Stimulated activated CD4-positive, alpha-beta T cell treated with anti-CD3 and anti-CD28 coated beads, Interleukin-1b, Interleukin-23, amount 100 ng/mL, for 4 hours (primary cell): ENCODE measurements around the gene ZNF497.
"Not testable (repeated sequence)": the region's sequence is repeated elsewhere in the genome, so short reads cannot be mapped to it uniquely, and the experiment has no call there.

Experiments
- DNase-seq, 2 donors: peaks; one replicate each; pipeline ENCODE4 v3.0.0-alpha.2; 2020; ENCODE audit warnings: low read depth in 2 of 2

Gene ZNF497

GRCh38 chr19:58348080-58348479, 14.5 kb downstream of the ZNF497 start:
- DNase-seq: not testable (repeated sequence)

- DNase-seq: peak; percentile 57 to 62
Observed at GRCh38 chr19:58346961-58347929, 15.3 kb downstream of the ZNF497 start.

GRCh38 chr19:58345558-58345957, 17.0 kb downstream of the ZNF497 start:
- no peak for DNase-seq

- DNase-seq: no peak
Observed at GRCh38 chr19:58338825-58339558, 23.6 kb downstream of the ZNF497 start.

GRCh38 chr19:58338336-58338735, 24.2 kb downstream of the ZNF497 start:
- DNase-seq: no peak

- DNase-seq: no peak
Observed at GRCh38 chr19:58336820-58337219, 25.7 kb downstream of the ZNF497 start.

- DNase-seq: no peak
Observed at GRCh38 chr19:58336216-58336615, 26.3 kb downstream of the ZNF497 start.

- no peak for DNase-seq
Observed at GRCh38 chr19:58335630-58336029, 26.9 kb downstream of the ZNF497 start.

- no peak for DNase-seq
Observed at GRCh38 chr19:58334691-58335249, 27.8 kb downstream of the ZNF497 start.

GRCh38 chr19:58332697-58333096, 29.9 kb downstream of the ZNF497 start:
- DNase-seq: no peak

GRCh38 chr19:58330458-58330857, 32.1 kb downstream of the ZNF497 start:
- DNase-seq: no peak

GRCh38 chr19:58328999-58329398, 33.6 kb downstream of the ZNF497 start:
- no peak for DNase-seq

GRCh38 chr19:58326914-58327726, 35.4 kb downstream of the ZNF497 start, which contains the start of gene ZSCAN22:
ZSCAN22 (plus strand) TSS chr19:58326994; CDS start chr19:58334803, 7,809 bp downstream.
- peak; percentile 79 to 83 for DNase-seq

GRCh38 chr19:58326501-58326913, 36.0 kb downstream of the ZNF497 start:
- no peak for DNase-seq

- DNase-seq: no peak
Observed at GRCh38 chr19:58325311-58326022, 37.1 kb downstream of the ZNF497 start.

GRCh38 chr19:58319241-58319640, 43.3 kb downstream of the ZNF497 start:
- DNase-seq: no peak

- DNase-seq: no peak
Observed at GRCh38 chr19:58318297-58318696, 44.3 kb downstream of the ZNF497 start.

- no peak for DNase-seq
Observed at GRCh38 chr19:58317476-58318072, 45.0 kb downstream of the ZNF497 start.

- no peak for DNase-seq
Observed at GRCh38 chr19:58315580-58315979, 47.0 kb downstream of the ZNF497 start.

- no peak for DNase-seq
Observed at GRCh38 chr19:58311345-58311865, 51.1 kb downstream of the ZNF497 start.
